IPS DF 6.9 (cell line): Measurements from ENCODE around the gene CDK18.

Experiments
- DNase-seq: peaks from one replicate; pipeline ENCODE4 v3.0.0-alpha.2; 2013; ENCODE audit warnings: low read depth, low spot score
- H3K27ac ChIP-seq: one replicate; pipeline ENCODE4 v1.5.1; 2013; ENCODE audit warnings: low read length, control low read depth
- H3K27me3 ChIP-seq: 2 replicates; pipeline ENCODE4 v1.6.1; 2013; ENCODE audit warnings: mild to moderate bottlenecking, low read length; ENCODE audit not compliant: control insufficient read depth, insufficient read depth
- H3K36me3 ChIP-seq: 2 replicates; pipeline ENCODE4 v1.6.1; 2013; ENCODE audit warnings: low read length; ENCODE audit not compliant: control insufficient read depth, insufficient read depth
- H3K4me1 ChIP-seq: 2 replicates; pipeline ENCODE4 v1.6.1; 2013; ENCODE audit warnings: low read length; ENCODE audit not compliant: control insufficient read depth, insufficient read depth
- H3K4me3 ChIP-seq: 2 replicates; pipeline ENCODE4 v1.5.1; 2013; ENCODE audit warnings: mild to moderate bottlenecking, low read length
- H3K9me3 ChIP-seq: 2 replicates; pipeline ENCODE4 v1.6.1; 2013; ENCODE audit warnings: low read length, inconsistent platforms; ENCODE audit not compliant: control insufficient read depth, insufficient read depth
- whole genome bisulfite sequencing: extraction: QIAGEN DNeasy Blood & Tissue Kit; methylation state at CpG from one replicate; pipeline ENCODE4 v1.1.7; 2013; ENCODE audit warnings: mixed read lengths, missing lambda C conversion rate; ENCODE audit not compliant: insufficient read length, insufficient coverage; 5-methylcytosine and 5-hydroxymethylcytosine counted together

Gene CDK18

DNA sequence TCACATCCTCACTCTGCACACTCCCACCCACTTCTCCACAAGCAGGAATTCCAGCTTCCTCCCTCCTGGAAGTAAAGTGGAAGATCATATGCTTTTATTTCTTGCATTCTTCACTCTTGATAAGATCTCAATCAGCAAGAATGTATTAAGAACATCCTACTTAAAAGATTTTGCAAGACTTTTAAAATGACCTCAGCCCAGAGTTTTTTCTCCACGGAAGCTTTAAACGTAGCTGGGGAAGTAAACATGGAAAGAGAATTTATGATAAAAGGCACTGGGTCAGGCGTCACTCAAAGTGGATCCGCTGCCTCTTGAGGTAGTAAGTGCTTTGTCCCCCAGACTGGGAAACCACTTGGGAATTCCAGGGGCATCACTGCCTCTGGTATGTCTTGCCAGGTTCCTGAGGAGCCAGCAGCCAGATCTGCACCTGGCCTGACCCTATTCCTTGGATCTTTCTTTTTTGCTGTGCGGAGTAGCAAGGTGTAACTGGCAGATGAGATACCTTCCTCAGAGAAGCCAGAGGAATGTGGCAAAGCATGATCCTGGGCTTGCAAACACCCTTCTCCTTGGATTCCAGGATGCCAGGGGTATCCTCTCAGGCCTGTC lies 33.9 kb downstream of the CDK18 start:
- Histone ChIP-seq H3K4me3 (no peak overlapping the region), H3K27ac (no peak overlapping the region), H3K36me3 (no peaks in the 10 kb centered on the region), H3K9me3 (no peaks in the 10 kb centered on the region), H3K27me3 (peaks cover 1% of the 10 kb centered on the region; the same call in 1 of the 2 replicates), H3K4me1 (no peaks in the 10 kb centered on the region)
- WGBS: no CpG with 5 or more reads among the region's 5 CpGs
- no peak for DNase-seq

DNA sequence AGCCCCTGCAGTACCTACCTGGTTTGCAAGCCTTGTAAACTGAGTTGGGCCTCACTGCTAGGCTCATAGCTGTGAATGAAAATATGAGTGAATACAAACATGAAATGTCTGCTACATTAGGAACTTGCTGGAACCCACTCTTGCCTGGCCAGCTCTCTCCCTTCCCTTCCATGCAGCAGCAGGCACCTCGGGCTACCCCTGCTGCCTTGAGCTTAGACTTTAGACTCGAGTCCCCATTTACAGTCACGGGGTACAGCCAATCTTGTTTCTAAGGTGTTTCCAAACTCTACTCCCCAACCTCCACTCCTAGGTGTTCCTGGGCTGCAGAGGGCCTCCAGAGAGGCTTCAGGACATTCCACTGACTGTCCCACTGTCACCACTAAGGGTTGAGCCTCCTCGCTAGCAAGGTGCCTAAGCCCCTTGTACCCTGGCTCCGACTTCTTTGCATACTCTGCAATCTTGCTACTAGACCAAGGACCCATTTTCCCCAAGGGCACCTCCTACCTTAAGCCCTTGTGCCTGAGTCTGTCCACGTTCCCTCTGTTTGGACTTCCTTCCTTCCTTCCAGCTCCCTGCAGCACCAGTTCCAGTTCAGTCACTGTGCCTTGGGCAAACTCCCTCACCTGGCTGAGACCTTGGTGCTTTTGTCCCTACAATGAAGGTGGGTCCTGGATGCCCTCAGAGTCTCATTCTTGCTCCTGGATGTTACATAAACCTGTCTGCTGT lies 36.9 kb downstream of the CDK18 start:
- WGBS: no CpG with 5 or more reads among the region's 6 CpGs
- DNase-seq: no peak
- Histone ChIP-seq H3K36me3 (no peaks in the 10 kb centered on the region), H3K4me3 (no peak overlapping the region), H3K27ac (no peak overlapping the region), H3K9me3 (no peaks in the 10 kb centered on the region), H3K27me3 (peaks cover 3% of the 10 kb centered on the region; the same call in 1 of the 2 replicates), H3K4me1 (0 out of 2 replicates have a peak, but pooled peaks cover 1% of the 10 kb centered on the region)

DNA sequence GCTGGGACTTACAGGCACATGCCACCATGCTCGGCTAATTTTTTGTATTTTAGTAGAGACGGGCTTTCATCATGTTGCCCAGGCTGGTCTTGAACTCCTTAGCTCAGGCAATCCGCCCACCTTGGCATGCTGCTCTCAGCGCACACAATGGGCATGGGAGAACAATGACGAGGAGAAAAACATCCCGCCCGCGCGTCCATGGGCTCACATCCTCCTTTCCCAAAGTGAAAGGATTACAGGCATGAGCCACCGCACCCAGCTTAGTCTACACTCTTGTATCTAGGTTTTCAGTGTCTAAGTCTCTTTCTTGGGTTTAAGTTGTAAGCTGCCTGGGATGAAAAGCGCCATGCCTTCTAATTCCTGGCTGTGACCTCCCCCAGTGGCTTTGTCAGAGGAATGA lies 37.9 kb downstream of the CDK18 start:
- no CpG with 5 or more reads among the region's 11 CpGs for WGBS
- DNase-seq: no peak
- 0 out of 2 replicates have a peak, but pooled peaks cover 1% of the 10 kb centered on the region for H3K4me1 ChIP-seq
- H3K9me3 ChIP-seq: no peaks in the 10 kb centered on the region
- no peak overlapping the region for H3K27ac ChIP-seq
- no peak overlapping the region for H3K4me3 ChIP-seq
- H3K36me3 ChIP-seq: no peaks in the 10 kb centered on the region
- 0 out of 2 replicates have a peak, but pooled peaks cover 2% of the 10 kb centered on the region for H3K27me3 ChIP-seq

DNA sequence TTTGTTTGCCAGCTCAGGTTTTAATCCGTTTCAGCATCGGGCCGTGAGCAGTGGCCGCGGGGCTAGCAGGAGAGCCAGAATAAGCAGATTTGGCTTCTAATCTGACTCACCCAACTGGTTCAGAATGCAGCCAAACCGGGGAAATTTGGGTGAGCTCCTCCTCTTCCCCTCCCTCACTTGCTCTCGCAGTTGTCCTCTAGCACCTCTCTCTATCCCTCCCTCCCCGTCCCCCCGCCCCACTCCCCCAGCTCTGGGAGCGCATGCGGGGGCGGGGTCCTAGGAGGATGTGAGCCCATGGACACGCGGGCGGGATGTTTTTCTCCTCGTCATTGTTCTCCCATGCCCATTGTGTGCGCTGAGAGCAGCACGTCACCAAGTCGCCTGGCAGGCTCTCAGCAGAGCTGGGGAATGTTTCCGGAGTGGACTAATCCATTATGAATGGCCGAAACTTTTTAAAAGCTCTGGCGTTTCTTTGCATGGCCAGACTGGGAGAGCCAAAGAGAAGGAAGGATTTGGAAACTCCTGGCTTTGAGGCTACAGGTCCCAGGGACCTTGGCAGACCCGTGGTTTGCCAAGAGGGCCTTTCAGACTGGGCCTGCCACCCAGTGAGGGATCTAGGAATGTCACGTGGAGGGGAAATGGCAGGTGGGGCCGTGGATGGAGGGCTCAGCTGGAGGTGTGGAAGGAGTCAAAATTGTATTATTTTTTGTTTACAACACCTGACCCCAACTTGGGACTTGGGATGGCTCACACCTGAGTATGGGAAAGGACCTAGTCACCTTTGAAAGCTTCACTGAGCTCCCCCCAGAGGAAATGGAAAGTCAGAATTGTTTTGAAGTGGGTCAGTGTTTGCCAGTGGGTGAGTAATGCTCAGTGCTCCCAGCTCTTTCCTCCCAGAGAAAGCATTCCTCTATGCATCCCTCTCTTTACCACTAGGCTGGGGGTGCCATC lies 39.2 kb downstream of the CDK18 start:
- no CpG with 5 or more reads among the region's 25 CpGs for WGBS
- no peaks in the 10 kb centered on the region for H3K36me3 ChIP-seq
- no peak overlapping the region for H3K27ac ChIP-seq
- no peak for DNase-seq
- no peaks in the 10 kb centered on the region for H3K9me3 ChIP-seq
- peak overlapping the region; percentile 0; the same call in 1 of the 2 replicates for H3K4me3 ChIP-seq
- 0 out of 2 replicates have a peak, but pooled peaks cover 1% of the 10 kb centered on the region for H3K4me1 ChIP-seq
- H3K27me3 ChIP-seq: 0 out of 2 replicates have a peak, but pooled peaks cover 2% of the 10 kb centered on the region

DNA sequence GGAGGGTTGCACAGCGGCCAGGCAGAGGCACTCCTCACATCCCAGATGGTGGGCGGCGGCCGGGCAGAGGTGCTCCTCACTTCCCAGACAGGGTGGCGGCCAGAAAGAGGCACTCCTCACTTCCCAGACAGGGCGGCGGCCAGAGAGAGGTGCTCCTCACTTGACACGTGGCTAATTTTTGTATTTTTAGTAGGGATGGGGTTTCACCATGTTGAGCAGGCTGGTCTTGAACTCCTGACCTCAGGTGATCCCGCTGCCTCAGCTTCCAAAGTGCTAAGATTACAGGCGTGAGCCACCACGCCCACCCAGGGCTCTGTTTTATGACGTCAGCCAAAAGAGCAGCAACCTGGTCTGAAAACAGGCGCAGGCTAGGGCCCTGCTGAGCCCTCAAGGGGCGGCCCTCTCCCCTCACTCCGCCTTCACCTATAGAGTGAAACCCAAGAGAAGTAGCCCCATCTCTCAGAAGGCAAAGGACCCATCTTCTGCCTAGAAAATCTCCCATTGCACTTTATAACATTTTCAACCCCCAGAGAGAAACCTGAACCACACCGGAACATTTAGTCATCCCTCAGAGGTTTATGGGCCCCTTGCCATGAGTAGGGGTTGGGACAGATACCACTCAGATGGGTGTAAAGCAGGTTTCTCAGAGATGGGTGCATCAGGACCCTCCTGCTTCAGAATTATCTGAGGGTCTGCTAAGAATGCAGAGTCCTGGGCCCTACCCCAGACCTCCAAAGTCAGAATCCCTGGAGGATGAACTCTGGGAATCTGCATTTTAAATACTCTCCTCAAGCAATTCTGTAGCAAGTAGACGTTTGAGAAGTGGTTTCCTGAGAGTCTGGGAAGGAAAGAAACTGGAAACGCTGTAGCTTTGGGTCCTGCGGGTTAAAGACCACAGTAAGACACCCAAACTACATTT lies 40.8 kb downstream of the CDK18 start:
- H3K27ac ChIP-seq: no peak overlapping the region
- H3K4me1 ChIP-seq: 0 out of 2 replicates have a peak, but pooled peaks cover 1% of the 10 kb centered on the region
- no CpG with 5 or more reads among the region's 19 CpGs for WGBS
- no peak for DNase-seq
- H3K36me3 ChIP-seq: no peaks in the 10 kb centered on the region
- H3K9me3 ChIP-seq: no peaks in the 10 kb centered on the region
- no peak overlapping the region for H3K4me3 ChIP-seq
- 0 out of 2 replicates have a peak, but pooled peaks cover 2% of the 10 kb centered on the region for H3K27me3 ChIP-seq

DNA sequence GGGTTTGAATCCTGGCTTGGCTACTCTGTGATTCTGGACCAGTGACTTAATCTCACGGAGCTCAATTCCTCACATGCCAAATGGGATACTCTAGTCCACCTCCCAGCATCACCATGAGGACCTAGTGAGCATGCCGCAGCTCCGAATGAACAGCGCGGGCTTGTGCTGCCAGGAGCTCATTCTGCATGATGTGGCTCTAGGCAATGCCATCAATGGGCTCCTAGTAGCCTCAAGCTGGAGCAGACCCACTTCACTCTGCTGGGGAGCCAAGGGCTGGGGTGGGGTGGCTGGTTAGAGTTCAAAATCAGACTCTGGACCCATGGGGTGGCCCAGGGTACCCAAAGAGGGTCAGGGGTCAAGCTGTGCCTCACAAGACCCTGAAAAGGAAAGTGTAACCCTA lies 41.5 kb downstream of the CDK18 start:
- Histone ChIP-seq H3K27me3 (0 out of 2 replicates have a peak, but pooled peaks cover 2% of the 10 kb centered on the region), H3K4me3 (no peak overlapping the region), H3K9me3 (no peaks in the 10 kb centered on the region), H3K36me3 (no peaks in the 10 kb centered on the region), H3K4me1 (0 out of 2 replicates have a peak, but pooled peaks cover 1% of the 10 kb centered on the region), H3K27ac (no peak overlapping the region)
- DNase-seq: no peak
- no CpG with 5 or more reads among the region's 5 CpGs for WGBS

DNA sequence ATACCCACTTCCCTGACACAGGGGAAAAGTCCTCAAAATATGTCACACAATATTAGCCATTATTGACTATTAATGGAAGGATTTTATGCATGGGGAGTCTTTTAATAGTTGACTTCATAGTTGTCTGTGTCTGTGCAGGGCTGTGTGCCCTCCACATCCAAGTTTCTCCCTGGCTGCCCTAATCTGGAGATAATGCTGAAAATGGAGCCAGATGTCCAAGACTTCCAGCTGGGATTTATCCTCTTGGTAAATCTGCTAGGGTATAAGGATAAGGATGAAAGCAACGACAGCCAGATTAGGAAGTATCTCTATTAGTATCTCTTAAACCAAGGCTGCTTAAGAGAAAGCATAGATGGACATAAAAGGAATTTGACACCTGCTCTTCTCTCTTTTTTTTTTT lies 42.1 kb downstream of the CDK18 start:
- Histone ChIP-seq H3K4me3 (no peak overlapping the region), H3K9me3 (no peaks in the 10 kb centered on the region), H3K4me1 (0 out of 2 replicates have a peak, but pooled peaks cover 1% of the 10 kb centered on the region), H3K27me3 (0 out of 2 replicates have a peak, but pooled peaks cover 2% of the 10 kb centered on the region), H3K27ac (no peak overlapping the region), H3K36me3 (no peaks in the 10 kb centered on the region)
- WGBS: no CpG with 5 or more reads among the region's 1 CpG
- no peak for DNase-seq

DNA sequence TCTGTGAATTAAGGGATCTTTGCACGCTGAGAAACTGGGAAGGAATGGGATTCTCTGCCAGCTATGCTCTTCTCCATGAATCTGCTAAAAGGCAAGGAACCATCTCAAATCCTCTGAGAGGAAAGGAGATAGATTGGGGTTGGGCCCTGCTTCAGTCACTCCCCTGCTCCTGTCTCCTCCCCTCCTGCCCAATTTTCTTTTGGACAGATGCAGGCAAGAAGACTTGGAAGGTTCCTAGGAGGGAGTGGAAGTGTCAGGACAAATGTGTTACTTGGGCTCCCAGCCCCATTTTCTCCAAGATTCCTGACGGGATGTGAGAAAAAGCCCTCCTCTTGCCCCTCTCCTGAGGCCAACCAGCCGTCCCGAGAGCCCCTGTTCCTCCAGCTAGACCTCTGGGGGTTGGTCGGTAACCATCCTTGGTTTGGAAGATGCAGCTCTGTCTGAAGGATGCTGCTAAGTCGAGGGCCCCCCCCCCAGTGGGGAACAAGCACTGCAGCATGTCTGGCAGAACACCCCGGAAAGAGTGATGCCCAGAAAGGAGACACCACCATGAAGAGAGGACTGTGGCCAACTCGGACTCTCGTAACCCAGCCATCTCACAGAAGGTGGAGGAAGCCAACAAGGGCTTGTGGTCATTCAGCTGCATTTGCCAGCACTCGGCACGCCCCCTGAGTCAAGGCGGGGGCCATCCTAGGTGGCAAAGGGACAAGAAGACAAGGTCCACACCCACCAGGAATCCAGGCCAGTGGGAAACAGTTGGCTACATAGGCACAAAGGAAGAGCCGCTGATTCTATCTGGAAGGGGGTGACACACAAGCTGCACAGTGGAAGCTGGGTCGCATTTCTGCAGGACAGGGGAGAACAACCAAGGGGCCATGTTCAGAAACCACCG lies 43.7 kb downstream of the CDK18 start:
- no peaks in the 10 kb centered on the region for H3K9me3 ChIP-seq
- H3K27ac ChIP-seq: no peak overlapping the region
- no peaks in the 10 kb centered on the region for H3K36me3 ChIP-seq
- H3K4me3 ChIP-seq: no peak overlapping the region
- DNase-seq: no peak
- WGBS: no CpG with 5 or more reads among the region's 15 CpGs
- 0 out of 2 replicates have a peak, but pooled peaks cover 1% of the 10 kb centered on the region for H3K4me1 ChIP-seq
- 0 out of 2 replicates have a peak, but pooled peaks cover 2% of the 10 kb centered on the region for H3K27me3 ChIP-seq
